Stimulated activated CD8-positive, alpha-beta memory T cell treated with anti-CD3 and anti-CD28 coated beads, Interleukin-12 subunit alpha, Interleukin-12 subunit beta, amount 100 ng/mL, for 24 hours (primary cell): ENCODE data around the gene TRIP12.

Source experiments
- DNase-seq: peaks from one replicate; pipeline ENCODE4 v3.0.0-alpha.2; 2020; ENCODE audit errors: extremely low read depth

The TRIP12 gene

GRCh38 chr2:229718057-229718456 is 203.8 kb downstream of the TRIP12 start:
- DNase-seq: no peak

GRCh38 chr2:229715895-229716507 is 205.8 kb downstream of the TRIP12 start:
- DNase-seq: no peak

GRCh38 chr2:229714736-229715541 is 206.9 kb downstream of the TRIP12 start:
- DNase-seq: no peak

GRCh38 chr2:229714080-229714735 is 207.6 kb downstream of the TRIP12 start, which contains the start of gene DNER:
Gene DNER (minus strand): TSS chr2:229714555. CDS start chr2:229714423, 132 bp downstream.
- no peak for DNase-seq
